WTC11 (cell line): ENCODE measurements around the gene CACNA1C.

Experiments
- GABPB1 ChIP-seq: sonication (generic); formaldehyde crosslinking; IDR thresholded peaks from 2 replicates; pipeline ENCODE4 v1.8.1; 2023; ENCODE audit warnings: mild to moderate bottlenecking, missing genetic modification reagents
- IRF2 ChIP-seq: sonication (generic); formaldehyde crosslinking; IDR thresholded peaks from 2 replicates; pipeline ENCODE4 v1.8.0; 2022; ENCODE audit warnings: low read depth, missing genetic modification reagents, borderline replicate concordance
- TF ChIP-seq, protein P1 (sequence below): sonication (generic); formaldehyde crosslinking; IDR thresholded peaks from 2 replicates; pipeline ENCODE4 v1.8.1; 2023; ENCODE audit warnings: mild to moderate bottlenecking, moderate library complexity, missing genetic modification reagents
- TF ChIP-seq, protein P2 (sequence below): sonication (generic); formaldehyde crosslinking; IDR thresholded peaks from 2 replicates; pipeline ENCODE4 v1.8.1; 2022; ENCODE audit warnings: low read depth, mild to moderate bottlenecking, moderate library complexity, missing genetic modification reagents, borderline replicate concordance
- TF ChIP-seq, protein P3 (sequence below): fragments of 200-600 bp; IDR thresholded peaks from 2 replicates; pipeline ENCODE4 v1.8.0; 2022; ENCODE audit warnings: antibody characterized with exemption

DNA sequence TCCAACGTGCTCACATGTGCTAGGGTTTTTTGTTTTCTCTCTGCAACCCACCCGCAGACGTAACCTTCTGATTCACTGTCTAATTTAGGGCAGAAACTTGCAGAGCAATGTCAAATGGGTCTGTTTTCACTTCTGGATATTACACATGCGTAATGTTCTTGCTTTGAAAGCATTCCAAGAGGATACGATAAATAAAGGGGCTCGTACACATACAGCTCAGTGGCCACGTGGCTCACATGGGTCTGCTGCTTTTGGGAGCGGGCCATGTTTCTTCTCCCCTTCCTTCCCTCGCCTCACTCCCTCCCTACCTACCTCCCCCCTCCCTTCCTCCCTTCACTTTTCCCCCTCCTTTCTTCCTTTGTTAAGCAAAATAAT, 23.4 kb downstream of the CACNA1C start:
- TF ChIP-seq, protein P1, sequence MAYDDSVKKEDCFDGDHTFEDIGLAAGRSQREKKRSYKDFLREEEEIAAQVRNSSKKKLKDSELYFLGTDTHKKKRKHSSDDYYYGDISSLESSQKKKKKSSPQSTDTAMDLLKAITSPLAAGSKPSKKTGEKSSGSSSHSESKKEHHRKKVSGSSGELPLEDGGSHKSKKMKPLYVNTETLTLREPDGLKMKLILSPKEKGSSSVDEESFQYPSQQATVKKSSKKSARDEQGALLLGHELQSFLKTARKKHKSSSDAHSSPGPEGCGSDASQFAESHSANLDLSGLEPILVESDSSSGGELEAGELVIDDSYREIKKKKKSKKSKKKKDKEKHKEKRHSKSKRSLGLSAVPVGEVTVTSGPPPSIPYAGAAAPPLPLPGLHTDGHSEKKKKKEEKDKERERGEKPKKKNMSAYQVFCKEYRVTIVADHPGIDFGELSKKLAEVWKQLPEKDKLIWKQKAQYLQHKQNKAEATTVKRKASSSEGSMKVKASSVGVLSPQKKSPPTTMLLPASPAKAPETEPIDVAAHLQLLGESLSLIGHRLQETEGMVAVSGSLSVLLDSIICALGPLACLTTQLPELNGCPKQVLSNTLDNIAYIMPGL (CRISPR knock-in tag) = no peak
- TF ChIP-seq, protein P2, sequence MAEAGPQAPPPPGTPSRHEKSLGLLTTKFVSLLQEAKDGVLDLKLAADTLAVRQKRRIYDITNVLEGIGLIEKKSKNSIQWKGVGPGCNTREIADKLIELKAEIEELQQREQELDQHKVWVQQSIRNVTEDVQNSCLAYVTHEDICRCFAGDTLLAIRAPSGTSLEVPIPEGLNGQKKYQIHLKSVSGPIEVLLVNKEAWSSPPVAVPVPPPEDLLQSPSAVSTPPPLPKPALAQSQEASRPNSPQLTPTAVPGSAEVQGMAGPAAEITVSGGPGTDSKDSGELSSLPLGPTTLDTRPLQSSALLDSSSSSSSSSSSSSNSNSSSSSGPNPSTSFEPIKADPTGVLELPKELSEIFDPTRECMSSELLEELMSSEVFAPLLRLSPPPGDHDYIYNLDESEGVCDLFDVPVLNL (CRISPR knock-in tag) = no peak
- TF ChIP-seq IRF2 (CRISPR knock-in tag) (no peak), GABPB1 (CRISPR knock-in tag) (no peak)
- TF ChIP-seq, protein P3, sequence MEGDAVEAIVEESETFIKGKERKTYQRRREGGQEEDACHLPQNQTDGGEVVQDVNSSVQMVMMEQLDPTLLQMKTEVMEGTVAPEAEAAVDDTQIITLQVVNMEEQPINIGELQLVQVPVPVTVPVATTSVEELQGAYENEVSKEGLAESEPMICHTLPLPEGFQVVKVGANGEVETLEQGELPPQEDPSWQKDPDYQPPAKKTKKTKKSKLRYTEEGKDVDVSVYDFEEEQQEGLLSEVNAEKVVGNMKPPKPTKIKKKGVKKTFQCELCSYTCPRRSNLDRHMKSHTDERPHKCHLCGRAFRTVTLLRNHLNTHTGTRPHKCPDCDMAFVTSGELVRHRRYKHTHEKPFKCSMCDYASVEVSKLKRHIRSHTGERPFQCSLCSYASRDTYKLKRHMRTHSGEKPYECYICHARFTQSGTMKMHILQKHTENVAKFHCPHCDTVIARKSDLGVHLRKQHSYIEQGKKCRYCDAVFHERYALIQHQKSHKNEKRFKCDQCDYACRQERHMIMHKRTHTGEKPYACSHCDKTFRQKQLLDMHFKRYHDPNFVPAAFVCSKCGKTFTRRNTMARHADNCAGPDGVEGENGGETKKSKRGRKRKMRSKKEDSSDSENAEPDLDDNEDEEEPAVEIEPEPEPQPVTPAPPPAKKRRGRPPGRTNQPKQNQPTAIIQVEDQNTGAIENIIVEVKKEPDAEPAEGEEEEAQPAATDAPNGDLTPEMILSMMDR = no peak
